ENCODE data around the gene TMEM120A. TPM values are rescaled to one million over a fixed set of nuclear protein-coding genes. Genes with fewer than 3 reads are reported as not detected.

Gene TMEM120A
- total RNA-seq, 2 experiments from 2014 or later = 12.4 to 22.1 TPM

DNA sequence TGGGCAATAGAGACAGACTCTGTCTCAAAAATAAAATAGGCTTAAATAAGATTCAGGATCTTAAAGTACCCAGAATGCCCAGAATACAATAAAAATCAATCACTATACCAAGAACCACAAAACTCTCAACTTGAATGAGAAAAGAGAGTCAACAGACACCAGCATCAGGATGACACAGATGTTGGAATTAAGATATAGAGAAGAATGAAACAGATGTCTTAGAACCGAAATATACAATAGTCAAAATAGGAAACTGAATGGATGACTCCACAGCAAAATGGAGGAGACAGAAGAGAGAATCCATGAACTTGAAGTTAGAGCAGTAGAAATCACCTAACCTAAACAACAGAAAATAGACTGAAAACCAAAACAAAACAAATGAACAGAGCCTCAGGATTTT, 49.9 kb downstream of the TMEM120A start:
- Histone ChIP-seq H3K27ac (ENCODE audit: low read depth, low read length, poor library complexity, severe bottlenecking) (no peak overlapping the region), H3K4me2 (ENCODE audit: low read length) (no peak overlapping the region), H3K9me3 (ENCODE audit: low read length) (no peaks in the 10 kb centered on the region), H3K36me3 (ENCODE audit: insufficient read depth, low read length) (no peaks in the 10 kb centered on the region), H3K4me3 (ENCODE audit: low read depth, low read length, poor library complexity, severe bottlenecking) (no peak overlapping the region), H3K4me1 (ENCODE audit: insufficient read depth, low read length, poor library complexity, severe bottlenecking) (peaks cover 6% of the 10 kb centered on the region), H3K79me2 (ENCODE audit: insufficient read depth, low read depth, low read length) (no peaks in the 10 kb centered on the region), H4K20me1 (ENCODE audit: insufficient read depth, low read length) (no peaks in the 10 kb centered on the region), H2AFZ (ENCODE audit: low read length) (no peak overlapping the region), H3K9me2 (ENCODE audit: insufficient read depth, low read length) (no peaks in the 10 kb centered on the region)
- POLR2A ChIA-PET = no interaction called here
- CTCF ChIA-PET (ENCODE audit: unreplicated experiment) = no interaction called here
- DNase-seq (ENCODE audit: low spot score) = no peak
- TF ChIP-seq EZH2phosphoT487 (IDR thresholded peaks at IDR 0.05; ENCODE audit: borderline replicate concordance, low read depth, low read length) = no peak
- TF ChIP-seq, protein P1, sequence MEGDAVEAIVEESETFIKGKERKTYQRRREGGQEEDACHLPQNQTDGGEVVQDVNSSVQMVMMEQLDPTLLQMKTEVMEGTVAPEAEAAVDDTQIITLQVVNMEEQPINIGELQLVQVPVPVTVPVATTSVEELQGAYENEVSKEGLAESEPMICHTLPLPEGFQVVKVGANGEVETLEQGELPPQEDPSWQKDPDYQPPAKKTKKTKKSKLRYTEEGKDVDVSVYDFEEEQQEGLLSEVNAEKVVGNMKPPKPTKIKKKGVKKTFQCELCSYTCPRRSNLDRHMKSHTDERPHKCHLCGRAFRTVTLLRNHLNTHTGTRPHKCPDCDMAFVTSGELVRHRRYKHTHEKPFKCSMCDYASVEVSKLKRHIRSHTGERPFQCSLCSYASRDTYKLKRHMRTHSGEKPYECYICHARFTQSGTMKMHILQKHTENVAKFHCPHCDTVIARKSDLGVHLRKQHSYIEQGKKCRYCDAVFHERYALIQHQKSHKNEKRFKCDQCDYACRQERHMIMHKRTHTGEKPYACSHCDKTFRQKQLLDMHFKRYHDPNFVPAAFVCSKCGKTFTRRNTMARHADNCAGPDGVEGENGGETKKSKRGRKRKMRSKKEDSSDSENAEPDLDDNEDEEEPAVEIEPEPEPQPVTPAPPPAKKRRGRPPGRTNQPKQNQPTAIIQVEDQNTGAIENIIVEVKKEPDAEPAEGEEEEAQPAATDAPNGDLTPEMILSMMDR (conservative IDR thresholded peaks at IDR 0.05; ENCODE audit: low read length) = no peak
- intact Hi-C loops (cut with micrococcal nuclease; ENCODE audit: unreplicated experiment) = no loop called here
- BruUV-seq (replicated peaks) = no TSS peak

DNA sequence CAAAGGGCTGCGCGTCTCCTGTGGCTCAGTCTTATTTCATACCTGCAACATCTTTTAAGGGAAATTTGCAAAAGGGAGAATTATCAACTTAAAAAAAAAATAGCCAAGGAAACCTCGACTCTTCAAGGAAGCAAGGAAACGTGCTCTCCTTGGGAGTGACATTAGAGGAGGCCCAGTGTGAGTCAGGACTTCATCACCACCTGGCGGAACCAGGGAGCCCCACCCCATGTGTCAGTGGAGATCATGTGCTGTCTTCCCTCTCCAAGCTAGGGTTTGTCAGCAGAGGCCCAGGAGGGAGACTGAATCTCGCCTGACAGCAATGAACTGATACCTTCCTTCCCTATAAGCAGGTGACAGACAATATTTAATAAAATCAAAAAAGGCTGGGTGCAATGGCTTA, 50.5 kb downstream of the TMEM120A start:
- Histone ChIP-seq H3K36me3 (ENCODE audit: insufficient read depth, low read length) (no peaks in the 10 kb centered on the region), H3K9me3 (ENCODE audit: low read length) (no peaks in the 10 kb centered on the region), H3K27ac (ENCODE audit: low read depth, low read length, poor library complexity, severe bottlenecking) (no peak overlapping the region), H3K4me1 (ENCODE audit: insufficient read depth, low read length, poor library complexity, severe bottlenecking) (peaks cover 6% of the 10 kb centered on the region), H3K4me2 (ENCODE audit: low read length) (no peak overlapping the region), H4K20me1 (ENCODE audit: insufficient read depth, low read length) (no peaks in the 10 kb centered on the region), H3K4me3 (ENCODE audit: low read depth, low read length, poor library complexity, severe bottlenecking) (no peak overlapping the region), H2AFZ (ENCODE audit: low read length) (no peak overlapping the region), H3K9me2 (ENCODE audit: insufficient read depth, low read length) (no peaks in the 10 kb centered on the region), H3K79me2 (ENCODE audit: insufficient read depth, low read depth, low read length) (no peaks in the 10 kb centered on the region)
- no peak for DNase-seq (ENCODE audit: low spot score)
- no TSS peak for BruUV-seq (replicated peaks)
- intact Hi-C loops (cut with micrococcal nuclease; ENCODE audit: unreplicated experiment) = no loop called here
- POLR2A ChIA-PET = no interaction called here
- CTCF ChIA-PET (ENCODE audit: unreplicated experiment) = no interaction called here
- TF ChIP-seq EZH2phosphoT487 (IDR thresholded peaks at IDR 0.05; ENCODE audit: borderline replicate concordance, low read depth, low read length) = no peak
- TF ChIP-seq, protein P1 (conservative IDR thresholded peaks at IDR 0.05; ENCODE audit: low read length) = no peak

DNA sequence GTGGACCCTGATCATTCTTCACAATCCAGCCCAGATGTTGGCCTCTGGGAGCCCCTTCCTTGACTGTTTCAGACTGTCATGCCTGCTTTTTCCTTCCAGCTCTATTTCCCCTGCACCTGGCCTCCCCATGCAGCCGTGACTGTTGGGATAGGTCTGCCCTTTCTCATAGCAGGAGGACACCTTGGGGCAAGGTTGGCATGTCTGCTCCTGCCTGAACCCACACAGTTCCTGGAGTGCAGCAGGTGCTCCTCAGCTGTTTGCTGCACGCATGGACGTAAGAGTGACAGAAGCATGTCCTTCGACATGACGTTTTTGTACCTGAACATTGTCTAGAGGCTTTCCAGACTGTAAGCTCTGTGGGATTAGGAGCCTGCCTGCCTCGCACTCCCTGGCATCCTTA, 55.5 kb downstream of the TMEM120A start:
- Histone ChIP-seq H3K27ac (ENCODE audit: low read depth, low read length, poor library complexity, severe bottlenecking) (no peak overlapping the region), H2AFZ (ENCODE audit: low read length) (no peak overlapping the region), H3K36me3 (ENCODE audit: insufficient read depth, low read length) (no peaks in the 10 kb centered on the region), H3K79me2 (ENCODE audit: insufficient read depth, low read depth, low read length) (no peaks in the 10 kb centered on the region), H3K4me3 (ENCODE audit: low read depth, low read length, poor library complexity, severe bottlenecking) (no peak overlapping the region), H3K9me3 (ENCODE audit: low read length) (no peaks in the 10 kb centered on the region), H3K9me2 (ENCODE audit: insufficient read depth, low read length) (no peaks in the 10 kb centered on the region), H3K4me2 (ENCODE audit: low read length) (no peak overlapping the region), H4K20me1 (ENCODE audit: insufficient read depth, low read length) (no peaks in the 10 kb centered on the region), H3K4me1 (ENCODE audit: insufficient read depth, low read length, poor library complexity, severe bottlenecking) (no peaks in the 10 kb centered on the region)
- POLR2A ChIA-PET = interaction anchor here (1.2 kb wide), 1 partner anchor 10 kb away, joined by 4 read pairs; no protein-coding TSS in a partner anchor
- CTCF ChIA-PET (ENCODE audit: unreplicated experiment) = no interaction called here
- intact Hi-C loops (cut with micrococcal nuclease; ENCODE audit: unreplicated experiment) = no loop called here
- TF ChIP-seq, protein P1 (conservative IDR thresholded peaks at IDR 0.05; ENCODE audit: low read length) = no peak
- TF ChIP-seq EZH2phosphoT487 (IDR thresholded peaks at IDR 0.05; ENCODE audit: borderline replicate concordance, low read depth, low read length) = no peak
- no TSS peak for BruUV-seq (replicated peaks)
- no peak for DNase-seq (ENCODE audit: low spot score)

Data from OCI-LY7 (cell line).